MCF 10A (cell line): ENCODE results near the gene PCNX1. TPM values are rescaled to one million over a fixed set of nuclear protein-coding genes. Genes with fewer than 3 reads are reported as not detected.

Source experiments
- BruUV-seq: library from RNA; stranded (reverse); fragments of 400-500 nt; replicated peaks from 2 replicates; lab custom pipeline; 2021; lab: Mats Ljungman, UMichigan
- CTCF ChIA-PET: fragments of 300-600 bp; sonication (Branson Sonifier 250); formaldehyde crosslinking; extraction: SDS; loops from one replicate; lab custom pipeline; 2021; ENCODE audit warnings: antibody characterized with exemption, inconsistent platforms; lab: Yijun Ruan, JAX
- POLR2A ChIA-PET: fragments of 300-600, 350-650 bp; sonication (Branson Sonifier 250); formaldehyde crosslinking; extraction: SDS; loops from one replicate; lab custom pipeline; 2020; ENCODE audit warnings: antibody characterized with exemption, inconsistent platforms; lab: Yijun Ruan, JAX
- DNase-seq: peaks from one replicate; pipeline ENCODE4 v3.0.0-alpha.2; 2018; ENCODE audit not compliant: unreplicated experiment
- H3K27ac Mint-ChIP-seq: one replicate; pipeline ENCODE4 v1.8.0; 2022; ENCODE audit warnings: mild to moderate bottlenecking, low read depth, mixed read lengths; ENCODE audit not compliant: unreplicated experiment
- H3K27me3 Mint-ChIP-seq: one replicate; pipeline ENCODE4 v1.8.0; 2022; ENCODE audit warnings: mixed read lengths; ENCODE audit not compliant: insufficient read depth, unreplicated experiment
- H3K36me3 Mint-ChIP-seq: one replicate; pipeline ENCODE4 v1.8.0; 2022; ENCODE audit warnings: mild to moderate bottlenecking, moderate library complexity, mixed read lengths; ENCODE audit not compliant: insufficient read depth, unreplicated experiment
- H3K4me1 Mint-ChIP-seq: one replicate; pipeline ENCODE4 v1.8.0; 2022; ENCODE audit warnings: mixed read lengths; ENCODE audit not compliant: insufficient read depth, unreplicated experiment
- H3K4me3 Mint-ChIP-seq: one replicate; pipeline ENCODE4 v1.8.0; 2022; ENCODE audit warnings: mild to moderate bottlenecking, moderate library complexity, mixed read lengths; ENCODE audit not compliant: unreplicated experiment
- H3K9me3 Mint-ChIP-seq: one replicate; pipeline ENCODE4 v1.8.0; 2022; ENCODE audit warnings: mixed read lengths; ENCODE audit not compliant: unreplicated experiment
- CTCF ChIP-seq: fragments of 200-600 bp; IDR thresholded peaks from one replicate; pipeline ENCODE4 v1.8.0; 2022; ENCODE audit warnings: antibody characterized with exemption, mild to moderate bottlenecking; ENCODE audit not compliant: unreplicated experiment
- intact Hi-C: fragments of 100-400 bp; cut with micrococcal nuclease; formaldehyde crosslinking; loops from 2 replicates; pipeline ENCODE4 v1.14.1; 2022
- total RNA-seq: library from RNA; stranded (reverse); gene quantifications from 2 replicates; pipeline ENCODE4 v1.2.3, GENCODE V29; 2022

Gene PCNX1
- total RNA-seq, 1 experiment from 2014 or later = 55.6 TPM

GRCh38 chr14:70956511-70956910 lies 49.3 kb downstream of the PCNX1 start:
- ChIA-PET POLR2A (interaction anchor here (1.2 to 1.6 kb wide), 2 partner anchors 45 to 49 kb away, joined by 6 to 12 read pairs; partner anchors contain the start of gene PCNX1), CTCF (interaction anchor here (0.7 to 2.2 kb wide), 5 partner anchors 10 to 331 kb away, joined by 3 to 5 read pairs (median 3); no protein-coding TSS in a partner anchor)
- no peak overlapping the region for H3K4me3 Mint-ChIP-seq
- no TSS peak for BruUV-seq
- H3K36me3 Mint-ChIP-seq = peaks cover 7% of the 10 kb centered on the region
- TF ChIP-seq CTCF = no peak
- no peaks in the 10 kb centered on the region for H3K9me3 Mint-ChIP-seq
- no peak overlapping the region for H3K27ac Mint-ChIP-seq
- no peaks in the 10 kb centered on the region for H3K27me3 Mint-ChIP-seq
- intact Hi-C loops = loop anchor here (1.0 kb wide), 3 partner anchors 49 to 139 kb away; partner anchors contain the start of gene PCNX1
- H3K4me1 Mint-ChIP-seq = peaks cover 6% of the 10 kb centered on the region
- no peak for DNase-seq

GRCh38 chr14:70957710-70958109 lies 50.5 kb downstream of the PCNX1 start:
- ChIA-PET CTCF (interaction anchor here (1.2 to 1.3 kb wide), 2 partner anchors 50 to 52 kb away, joined by 4 to 6 read pairs; partner anchors contain the start of gene PCNX1), POLR2A (interaction anchor here (1.5 kb wide), 1 partner anchor 49 kb away, joined by 5 read pairs; no protein-coding TSS in a partner anchor)
- TF ChIP-seq CTCF = no peak
- no TSS peak for BruUV-seq
- Mint-ChIP-seq H3K36me3 (peaks cover 7% of the 10 kb centered on the region), H3K9me3 (no peaks in the 10 kb centered on the region), H3K4me3 (no peak overlapping the region), H3K27me3 (no peaks in the 10 kb centered on the region), H3K4me1 (peaks cover 6% of the 10 kb centered on the region), H3K27ac (no peak overlapping the region)
- intact Hi-C loops = no loop called here
- DNase-seq = no peak

- intact Hi-C loops = no loop called here
- no peak overlapping the region for H3K27ac Mint-ChIP-seq
Measured at GRCh38 chr14:70962935-70963334, 55.7 kb downstream of the PCNX1 start.

More at GRCh38 chr14:70962935-70963334, 55.7 kb downstream of the PCNX1 start:
- TF ChIP-seq CTCF = no peak
- H3K4me3 Mint-ChIP-seq = no peak overlapping the region
- H3K27me3 Mint-ChIP-seq = no peaks in the 10 kb centered on the region
- POLR2A ChIA-PET = interaction anchor here (0.9 kb wide), 1 partner anchor 20 kb away, joined by 4 read pairs; no protein-coding TSS in a partner anchor
- peaks cover 6% of the 10 kb centered on the region for H3K4me1 Mint-ChIP-seq
- CTCF ChIA-PET = interaction anchor here (0.7 to 1.5 kb wide), 3 partner anchors 10 to 141 kb away, joined by 3 to 7 read pairs (median 3); partner anchors contain the start of gene PCNX1
- peaks cover 18% of the 10 kb centered on the region for H3K36me3 Mint-ChIP-seq
- H3K9me3 Mint-ChIP-seq = no peaks in the 10 kb centered on the region
- no TSS peak for BruUV-seq
- no peak for DNase-seq
